HepG2 (cell line): ENCODE data around the gene ZNF331.

Experiments
- CAMTA2 ChIP-seq: sonication (generic); formaldehyde crosslinking; IDR thresholded peaks from 2 replicates; pipeline ENCODE4 v1.4.0; 2020; ENCODE audit warnings: mild to moderate bottlenecking, missing genetic modification reagents, borderline replicate concordance
- CTCF ChIP-seq: sonication (generic); formaldehyde crosslinking; IDR thresholded peaks from 2 replicates; pipeline ENCODE4 v1.5.0; 2020; ENCODE audit warnings: mild to moderate bottlenecking, missing genetic modification reagents, moderate library complexity
- EZH2 ChIP-seq: conservative IDR thresholded peaks from 2 replicates; pipeline ENCODE4 v1.6.1; 2012; ENCODE audit warnings: mild to moderate bottlenecking, low read depth, low read length, moderate library complexity
- PHF8 ChIP-seq: sonication (generic); formaldehyde crosslinking; IDR thresholded peaks from 2 replicates; pipeline ENCODE4 v1.5.0; 2020; ENCODE audit warnings: missing genetic modification reagents
- REST ChIP-seq, 2 experiments: IDR thresholded peaks; 2 replicates each; pipeline ENCODE4 v1.6.1; 2011 to 2012; ENCODE audit warnings: low read length in 2 of 2, borderline replicate concordance in 1 of 2, low read depth in 1 of 2, mild to moderate bottlenecking in 1 of 2, moderate library complexity in 1 of 2
- SSRP1 ChIP-seq: IDR thresholded peaks from 2 replicates; pipeline ENCODE4 v1.6.1; 2016; ENCODE audit warnings: control low read depth
- TARDBP ChIP-seq: sonication (generic); formaldehyde crosslinking; IDR thresholded peaks from 2 replicates; pipeline ENCODE4 v1.8.0; 2022; ENCODE audit warnings: mild to moderate bottlenecking, missing genetic modification reagents
- ZNF24 ChIP-seq: fragments of 450-650 bp; IDR thresholded peaks from 2 replicates; pipeline ENCODE4 v1.6.1; 2017; ENCODE audit warnings: antibody characterized with exemption, mild to moderate bottlenecking
- ZNF274 ChIP-seq: sonication (generic); formaldehyde crosslinking; IDR thresholded peaks from 2 replicates; pipeline ENCODE4 v1.5.1; 2020; ENCODE audit warnings: mild to moderate bottlenecking, missing genetic modification reagents
- ZNF317 ChIP-seq: sonication (generic); formaldehyde crosslinking; IDR thresholded peaks from 2 replicates; pipeline ENCODE4 v1.5.0; 2020; ENCODE audit warnings: mild to moderate bottlenecking, missing genetic modification reagents
- ZNF431 ChIP-seq: sonication (generic); formaldehyde crosslinking; IDR thresholded peaks from 2 replicates; pipeline ENCODE4 v1.9.0; 2022; ENCODE audit warnings: missing genetic modification reagents, low read depth, mild to moderate bottlenecking, borderline replicate concordance

DNA sequence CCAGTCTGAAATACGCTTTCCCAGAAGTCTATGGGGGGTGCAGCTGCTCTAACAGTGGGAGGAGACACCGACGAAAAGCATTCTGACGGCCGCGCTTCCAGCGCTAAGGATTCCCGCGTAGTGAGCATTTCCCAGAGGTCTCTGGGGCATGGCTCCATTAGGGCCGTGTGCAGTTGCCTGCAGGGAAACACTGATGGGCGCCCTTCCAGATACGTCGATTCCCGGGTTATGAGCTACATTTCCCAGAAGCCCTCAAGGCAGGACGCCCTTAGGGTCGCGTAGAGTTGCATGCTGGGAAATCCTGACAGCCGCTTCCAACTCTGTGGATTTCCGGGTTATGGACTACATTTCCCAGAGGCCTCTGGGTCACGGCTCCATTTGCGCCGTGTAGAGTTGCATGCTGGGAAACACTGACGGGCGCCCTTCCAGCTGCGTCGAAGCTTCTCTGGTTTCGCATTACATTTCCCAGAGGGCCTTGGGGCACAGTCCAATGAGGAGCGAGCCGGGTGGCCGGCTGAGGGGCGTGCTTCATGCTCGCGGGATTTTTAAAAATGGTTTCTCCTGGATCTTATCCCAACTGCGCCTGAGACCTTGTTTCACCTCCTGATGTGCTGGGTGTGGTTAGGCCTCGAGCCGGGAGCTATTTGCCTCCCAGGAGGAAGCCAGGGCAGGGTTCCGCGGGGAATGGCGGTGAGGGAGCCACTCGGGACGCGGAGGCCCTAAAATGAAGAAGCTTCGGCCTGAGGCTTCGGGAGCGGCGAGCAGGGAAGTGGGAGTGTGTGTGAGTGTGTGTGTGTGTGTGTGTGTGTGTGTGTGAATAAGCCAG lies 17.2 kb upstream of the ZNF331 start:
- no peak for TF ChIP-seq EZH2
- TF ChIP-seq ZNF24, result no peak
- TF ChIP-seq ZNF317 (CRISPR knock-in tag), result no peak
- TF ChIP-seq ZNF431 (CRISPR knock-in tag), result no peak
- TF ChIP-seq REST (IDR thresholded peaks at IDR 0.05; ENCODE audit: borderline replicate concordance in 1 of 2, low read depth in 1 of 2, low read length in 2 of 2), result no peak
- no peak for TF ChIP-seq SSRP1 (CRISPR knock-in tag)
- TF ChIP-seq CTCF (CRISPR knock-in tag), result no peak
- 0 out of 2 replicates have a peak, but pooled peaks have one; percentile 10 for TF ChIP-seq CAMTA2 (CRISPR knock-in tag)
- no peak for TF ChIP-seq TARDBP
- TF ChIP-seq PHF8, result peak; percentile 51; the same call in 1 of the 2 replicates
- no peak for TF ChIP-seq ZNF274 (CRISPR knock-in tag)
